GM19463 (cell line): ENCODE measurements around the gene AKAP7.
A peak's percentile ranks its signal among the peaks of the same experiment; 100 is the strongest.
"Not testable (repeated sequence)": the region's sequence is repeated elsewhere in the genome, so short reads cannot be mapped to it uniquely, and the experiment has no call there.

Source experiments
- ATAC-seq: cut with Tn5 transposase; IDR thresholded peaks from one replicate; pipeline ENCODE4 v1.9.1; 2021; ENCODE audit warnings: mild to moderate bottlenecking, moderate library complexity; ENCODE audit not compliant: unreplicated experiment

AKAP7 gene

DNA sequence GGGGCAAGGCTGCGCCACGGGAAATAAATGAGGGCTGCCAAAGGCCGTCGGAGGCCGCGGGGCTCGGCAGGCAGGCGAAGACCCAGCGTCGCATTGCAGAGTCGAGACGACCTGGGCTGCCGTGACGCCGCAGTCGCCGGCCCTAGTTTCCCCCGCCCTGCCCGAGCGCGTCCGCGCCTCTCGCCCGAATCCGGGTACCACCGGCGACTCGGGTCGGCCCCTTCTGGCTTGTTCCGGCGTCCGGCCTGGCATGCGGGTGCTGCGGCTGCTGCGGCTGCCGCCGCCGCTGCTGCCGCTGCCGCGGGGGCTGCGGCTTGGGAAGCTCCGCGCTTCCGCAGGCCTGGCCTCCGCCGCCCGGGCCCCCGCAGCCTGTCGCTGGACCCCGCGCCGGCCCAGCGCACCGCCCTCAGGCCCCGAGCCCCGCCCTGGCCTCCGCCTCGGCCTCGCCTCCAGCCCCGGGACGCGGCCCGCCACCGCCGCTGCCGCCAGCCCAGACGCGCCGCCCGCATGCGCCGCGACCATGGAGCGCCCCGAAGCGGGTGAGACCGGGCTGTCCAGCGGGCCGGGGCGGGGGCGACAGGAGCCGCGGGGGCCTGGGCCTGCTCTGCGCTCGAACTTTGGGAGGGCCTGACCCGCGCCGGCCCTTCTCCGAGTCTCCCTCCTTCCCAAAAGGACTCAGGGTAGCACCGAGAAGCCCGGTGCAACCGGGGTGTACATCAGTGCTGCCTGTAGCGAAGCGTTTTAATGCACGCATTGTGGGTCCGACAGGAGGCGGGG is at the start of gene AKAP7:
TSS of gene AKAP7 (plus strand) at position 224 of the 777 bp plus-strand sequence. CDS start at position 521, 297 bp downstream.
- peak; percentile 80 for ATAC-seq

DNA sequence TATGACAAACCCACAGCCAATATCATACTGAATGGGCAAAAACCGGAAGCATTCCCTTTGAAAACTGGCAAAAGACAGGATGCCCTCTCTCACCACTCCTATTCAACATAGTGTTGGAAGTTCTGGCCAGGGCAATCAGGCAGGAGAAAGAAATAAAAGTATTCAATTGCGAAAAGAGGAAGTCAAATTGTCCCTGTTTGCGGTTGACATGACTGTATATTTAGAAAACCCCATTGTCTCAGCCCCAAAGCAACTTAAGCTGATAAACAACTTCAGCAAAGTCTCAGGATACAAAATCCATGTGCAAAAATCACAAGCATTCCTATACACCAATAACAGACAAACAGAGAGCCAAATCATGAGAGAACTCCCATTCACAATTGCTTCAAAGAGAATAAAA is 44.9 kb upstream of the AKAP7 start:
- ATAC-seq: not testable (repeated sequence)

GRCh38 chr6:131091944-131092343 is 43.3 kb upstream of the AKAP7 start:
- not testable (repeated sequence) for ATAC-seq

- ATAC-seq: no peak
Observed at GRCh38 chr6:131093334-131093733, 41.9 kb upstream of the AKAP7 start.

- ATAC-seq: no peak
Observed at GRCh38 chr6:131096786-131097185, 38.5 kb upstream of the AKAP7 start.

DNA sequence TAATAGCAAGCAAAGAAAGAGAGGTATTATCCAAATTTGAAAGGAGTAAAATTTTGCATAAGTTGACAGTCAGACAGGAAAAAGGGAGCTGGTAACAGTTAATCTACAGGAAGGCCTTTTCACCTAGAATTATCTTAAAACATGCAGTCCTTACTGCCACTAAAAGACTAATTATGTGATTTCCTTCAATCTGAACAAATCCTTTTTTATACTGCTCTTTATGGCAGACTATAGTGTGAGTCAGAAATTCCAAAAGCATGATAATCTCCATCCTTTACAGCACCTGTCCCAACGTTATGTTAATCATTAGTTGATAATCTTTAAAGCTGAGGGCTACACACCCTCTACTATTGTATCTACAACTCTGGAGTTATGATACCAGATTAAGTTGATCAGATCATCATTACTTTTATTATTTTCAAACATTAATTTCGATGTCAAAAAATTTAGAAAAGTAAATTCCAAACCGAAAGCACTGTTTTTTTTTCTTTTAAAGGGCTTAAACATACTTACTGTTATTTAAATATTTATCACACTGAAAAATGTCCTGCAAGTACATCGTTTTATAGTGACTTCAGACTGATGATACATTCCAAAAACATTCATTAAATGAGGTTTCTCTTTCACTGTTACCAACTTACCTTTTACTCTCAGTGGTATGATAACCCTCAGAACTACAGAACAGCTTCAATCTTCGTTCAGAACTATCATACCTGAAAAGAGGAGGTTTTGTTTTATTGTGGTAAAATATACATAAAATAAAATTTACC is 33.2 kb upstream of the AKAP7 start:
- no peak for ATAC-seq

GRCh38 chr6:131103296-131103695 is 32.0 kb upstream of the AKAP7 start:
- ATAC-seq: no peak

- ATAC-seq: no peak
Observed at GRCh38 chr6:131103901-131104300, 31.4 kb upstream of the AKAP7 start.

DNA sequence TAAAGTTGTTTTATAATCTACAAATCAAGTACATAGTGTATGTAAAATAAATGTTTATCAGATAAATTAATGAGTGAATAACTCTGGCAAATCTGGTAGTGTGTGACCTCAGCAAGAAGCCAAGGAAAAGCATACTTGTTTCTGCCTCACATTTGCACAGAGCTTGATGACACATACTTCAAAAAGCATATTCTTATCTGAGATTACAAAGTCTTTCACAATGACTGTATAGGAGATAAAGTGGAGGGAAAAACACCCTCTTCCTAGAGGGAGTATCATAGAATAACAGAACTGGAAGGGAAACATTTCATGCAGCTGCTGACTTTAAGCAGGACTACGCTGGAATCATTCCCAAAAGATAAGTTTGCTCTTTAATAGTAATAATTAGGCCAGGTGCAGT is 28.1 kb upstream of the AKAP7 start:
- no peak for ATAC-seq

GRCh38 chr6:131112249-131112648 is 23.0 kb upstream of the AKAP7 start:
- ATAC-seq: no peak

DNA sequence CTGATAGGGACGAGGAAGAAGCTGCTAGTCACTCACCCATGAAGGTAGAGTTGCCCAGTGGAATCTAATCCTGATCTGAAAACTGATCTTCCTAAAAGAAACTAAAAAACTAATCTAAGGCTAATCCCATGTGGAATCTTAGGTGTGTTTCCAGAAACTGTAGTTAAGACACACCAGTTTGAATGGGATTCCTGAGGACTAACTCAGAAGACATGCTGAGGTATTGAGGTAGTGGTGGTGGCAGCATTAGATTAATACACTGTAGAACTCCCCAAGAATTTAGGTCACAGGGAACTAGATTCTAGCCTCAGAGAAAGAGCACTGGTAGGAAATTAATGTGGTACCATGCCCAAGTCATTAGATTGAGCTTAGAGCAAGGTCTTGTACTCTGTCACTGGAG is 19.6 kb upstream of the AKAP7 start:
- no peak for ATAC-seq

DNA sequence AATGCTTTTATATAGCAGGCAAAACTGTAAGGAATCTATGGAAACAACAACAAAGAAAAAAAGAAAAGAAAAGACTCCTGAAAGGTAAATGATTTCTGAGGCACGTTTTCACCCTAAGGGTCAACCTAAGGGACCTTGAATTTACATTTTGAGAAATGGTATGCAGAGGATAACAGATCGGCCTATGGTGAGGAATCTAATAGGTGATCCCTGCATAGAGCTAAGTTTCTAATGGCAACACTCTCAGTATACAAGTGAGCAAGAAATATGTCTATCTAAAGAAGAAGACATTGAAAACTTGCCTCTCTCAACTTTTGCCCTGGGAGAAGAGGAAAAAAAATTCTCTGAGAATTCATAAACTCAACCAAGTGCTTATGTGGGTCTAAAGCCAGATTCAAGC is 18.9 kb upstream of the AKAP7 start:
- ATAC-seq: no peak

DNA sequence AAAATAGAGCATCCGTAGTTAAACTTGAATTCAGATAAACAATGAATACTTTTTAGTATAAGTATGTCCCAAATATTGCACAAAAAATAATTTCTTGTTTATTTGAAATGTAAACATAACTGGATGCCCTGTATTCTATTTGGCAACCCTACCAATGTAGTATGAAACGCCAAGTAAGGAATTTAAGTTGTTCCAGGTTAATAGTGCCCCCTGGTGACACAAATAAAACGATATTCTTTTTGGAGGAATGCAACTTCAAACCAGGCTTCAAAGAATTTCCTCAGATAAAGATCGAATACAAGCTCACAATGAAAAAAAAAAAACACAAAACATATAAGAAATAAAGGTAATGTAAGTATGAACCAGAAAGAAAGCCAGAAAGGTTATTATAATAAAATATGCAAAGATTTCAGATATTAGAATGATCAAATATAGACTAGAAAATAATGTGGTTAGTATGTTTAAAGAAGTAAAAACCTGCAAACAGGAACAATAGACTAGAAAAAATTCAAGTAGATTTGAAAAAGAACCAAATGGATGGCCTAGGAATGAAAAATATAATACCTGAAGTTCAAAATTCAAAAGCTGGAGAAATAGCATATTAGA is 18.4 kb upstream of the AKAP7 start:
- no peak for ATAC-seq

DNA sequence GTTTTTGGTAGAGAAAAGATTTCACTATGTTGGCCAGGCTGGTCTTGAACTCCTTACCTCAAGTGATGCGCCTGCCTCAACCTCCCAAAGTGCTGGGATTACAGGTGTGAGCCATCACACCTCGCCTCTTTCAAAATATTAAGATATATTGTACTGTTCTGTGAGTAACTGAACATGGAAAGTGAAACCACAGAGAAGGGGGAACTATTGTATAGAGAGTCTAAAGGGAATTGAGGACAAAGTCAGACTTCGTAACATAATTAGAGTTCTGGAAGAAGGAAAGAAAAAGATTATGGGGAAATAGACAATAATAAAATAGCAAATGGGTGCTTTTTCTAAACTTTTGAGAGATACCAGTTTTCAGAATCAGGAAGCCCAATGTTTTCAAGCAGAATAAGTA is 17.4 kb upstream of the AKAP7 start:
- ATAC-seq: no peak

DNA sequence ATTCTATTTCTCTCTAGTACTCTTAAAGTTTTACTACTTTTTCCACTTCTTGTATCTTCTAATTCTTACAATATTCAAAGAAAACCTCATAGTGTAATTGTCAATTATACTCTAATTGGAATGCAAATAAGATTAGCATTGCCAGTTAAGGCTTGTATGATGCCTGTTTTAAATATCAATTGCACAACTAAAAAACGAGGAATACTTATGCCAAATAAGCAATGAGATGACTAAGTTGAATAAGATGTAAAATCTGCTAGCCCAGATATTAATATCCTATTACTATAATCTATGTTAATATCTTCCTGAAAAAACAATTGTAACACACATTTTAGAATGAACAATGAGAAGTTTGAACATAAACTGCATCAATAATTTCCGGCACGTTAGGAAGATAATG is 13.3 kb upstream of the AKAP7 start:
- no peak for ATAC-seq

GRCh38 chr6:131122516-131122915 is 12.8 kb upstream of the AKAP7 start:
- ATAC-seq: no peak

DNA sequence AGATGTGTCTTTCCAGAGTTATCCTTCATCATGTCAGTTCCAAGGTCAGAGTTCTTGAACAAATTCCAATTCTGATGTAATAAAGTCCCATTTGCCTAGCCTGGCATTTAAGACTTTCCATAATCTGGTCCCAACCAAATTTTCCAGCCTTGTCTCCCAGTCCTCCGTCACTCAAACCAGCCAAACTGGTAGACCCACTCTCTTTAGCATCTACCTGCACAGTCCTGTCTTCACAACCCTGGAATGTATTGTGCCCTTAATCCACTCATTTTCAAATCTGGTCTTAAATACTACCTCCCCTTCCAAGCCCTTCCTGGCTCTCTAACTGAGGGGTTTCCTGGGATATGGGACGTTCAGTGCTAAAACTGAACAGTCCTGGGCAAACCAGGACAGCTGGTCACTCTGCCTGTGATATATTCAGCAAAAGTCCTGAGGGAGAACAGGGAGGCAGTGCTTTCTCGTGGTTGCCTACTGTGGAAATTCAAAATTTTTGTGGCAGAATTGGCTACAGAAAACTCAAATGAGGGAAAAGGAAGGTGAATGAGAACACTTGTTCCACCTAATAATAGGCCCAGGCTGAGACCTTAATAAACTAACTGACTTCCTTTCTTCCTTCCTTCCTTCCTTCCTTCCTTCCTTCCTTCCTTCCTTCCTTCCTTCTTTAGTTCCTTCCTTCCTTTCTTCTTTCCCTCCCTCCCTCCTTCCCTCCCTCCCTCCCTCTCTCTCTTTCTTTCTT is 10.8 kb upstream of the AKAP7 start:
- no peak for ATAC-seq

DNA sequence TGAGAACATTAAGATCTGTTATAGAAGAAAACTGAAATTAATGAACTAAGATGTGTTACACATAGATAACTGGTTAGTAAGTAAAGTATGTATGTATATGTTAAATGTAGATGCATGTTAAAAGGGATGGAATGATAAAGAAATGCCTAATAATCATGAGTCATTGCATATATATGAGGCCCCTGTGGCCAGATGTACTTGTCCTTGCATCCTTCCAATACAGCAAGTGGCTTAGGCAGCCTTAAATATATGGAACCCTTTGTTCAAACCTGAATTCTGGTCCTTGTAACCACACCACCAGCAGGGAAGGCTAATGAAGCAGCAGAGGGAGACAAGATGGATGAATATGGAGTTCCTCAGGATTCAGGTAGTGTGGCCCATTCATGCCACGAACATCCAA is 9.8 kb upstream of the AKAP7 start:
- no peak for ATAC-seq

DNA sequence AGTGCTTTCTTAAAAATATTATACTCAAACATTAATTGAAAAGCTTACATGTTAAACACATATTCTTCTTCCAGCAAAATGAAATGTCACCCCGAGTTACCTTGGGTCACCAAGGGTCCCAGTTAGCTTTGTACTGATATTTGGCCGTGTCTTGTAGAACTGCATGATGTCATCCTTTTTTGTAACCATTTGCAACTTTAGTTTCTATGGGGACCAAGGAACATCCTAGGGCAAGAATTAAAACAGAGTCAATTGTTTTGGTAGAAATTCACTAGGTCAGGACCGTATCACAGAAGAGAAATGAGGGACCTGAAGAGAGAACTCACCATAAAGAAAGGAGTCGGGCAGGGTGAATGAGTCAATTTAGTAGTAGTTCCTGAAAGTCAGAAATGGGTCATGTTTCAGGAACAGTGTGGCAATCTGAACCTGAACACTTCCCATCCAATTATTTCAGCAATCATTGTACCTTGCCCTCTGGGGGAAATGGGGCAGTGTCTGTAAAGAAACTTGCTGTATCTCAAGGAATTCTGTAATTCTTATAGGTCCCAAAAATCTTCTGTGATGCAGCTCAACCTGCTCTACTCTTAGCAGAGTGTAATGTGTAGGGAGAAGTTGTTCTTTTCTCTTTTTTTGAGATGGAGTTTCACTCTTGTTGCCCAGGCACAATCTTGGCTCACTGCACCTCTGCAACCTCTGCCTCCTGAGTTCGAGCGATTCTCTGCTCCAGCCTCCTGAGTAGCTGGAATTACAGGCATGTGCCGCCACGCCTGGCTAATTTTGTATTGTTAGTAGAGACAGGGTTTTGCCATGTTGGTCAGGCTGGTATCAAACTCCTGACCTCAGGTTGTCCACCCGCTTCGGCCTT is 5.3 kb upstream of the AKAP7 start:
- no peak for ATAC-seq

- no peak for ATAC-seq
Observed at GRCh38 chr6:131130554-131130940, 4.7 kb upstream of the AKAP7 start.
